BLaER1 treated with 17β-estradiol and CSF1 and Interleukin-3, amounts not matched to agents 10 nM and 100 nM (cell line): ENCODE results near the gene CELSR3.

Experiments used
- H3K27ac ChIP-seq, 11 experiments: shearing (Covaris generic); formaldehyde crosslinking; 2 replicates each; pipeline ENCODE4 v1.8.1; 2022
- H3K27me3 ChIP-seq, 11 experiments: shearing (Covaris generic); formaldehyde crosslinking; 2 replicates each; pipeline ENCODE4 v1.8.1; 2022
- H3K36me3 ChIP-seq, 11 experiments: shearing (Covaris generic); formaldehyde crosslinking; 2 replicates each; pipeline ENCODE4 v1.8.1; 2022
- H3K4me1 ChIP-seq, 10 experiments: shearing (Covaris generic); formaldehyde crosslinking; 2 replicates each; pipeline ENCODE4 v1.8.1; 2022
- H3K4me2 ChIP-seq, 11 experiments: shearing (Covaris generic); formaldehyde crosslinking; 2 replicates each; pipeline ENCODE4 v1.8.1; 2022
- H3K4me3 ChIP-seq, 10 experiments: shearing (Covaris generic); formaldehyde crosslinking; 2 replicates each; pipeline ENCODE4 v1.8.1; 2022
- H3K9ac ChIP-seq, 11 experiments: shearing (Covaris generic); formaldehyde crosslinking; 2 replicates each; pipeline ENCODE4 v1.8.1; 2022
- H3K9me3 ChIP-seq, 11 experiments: shearing (Covaris generic); formaldehyde crosslinking; replicated peaks in 1 of 11; 2 replicates each; pipeline ENCODE4 v1.8.1; 2022
- H4K20me1 ChIP-seq, 11 experiments: shearing (Covaris generic); formaldehyde crosslinking; 2 replicates each; pipeline ENCODE4 v1.8.1; 2022
- Cebpa-rat ChIP-seq, 11 experiments: shearing (Covaris generic); IDR thresholded peaks; 2 replicates each; pipeline ENCODE4 v1.8.1; 2022

CELSR3 gene

DNA sequence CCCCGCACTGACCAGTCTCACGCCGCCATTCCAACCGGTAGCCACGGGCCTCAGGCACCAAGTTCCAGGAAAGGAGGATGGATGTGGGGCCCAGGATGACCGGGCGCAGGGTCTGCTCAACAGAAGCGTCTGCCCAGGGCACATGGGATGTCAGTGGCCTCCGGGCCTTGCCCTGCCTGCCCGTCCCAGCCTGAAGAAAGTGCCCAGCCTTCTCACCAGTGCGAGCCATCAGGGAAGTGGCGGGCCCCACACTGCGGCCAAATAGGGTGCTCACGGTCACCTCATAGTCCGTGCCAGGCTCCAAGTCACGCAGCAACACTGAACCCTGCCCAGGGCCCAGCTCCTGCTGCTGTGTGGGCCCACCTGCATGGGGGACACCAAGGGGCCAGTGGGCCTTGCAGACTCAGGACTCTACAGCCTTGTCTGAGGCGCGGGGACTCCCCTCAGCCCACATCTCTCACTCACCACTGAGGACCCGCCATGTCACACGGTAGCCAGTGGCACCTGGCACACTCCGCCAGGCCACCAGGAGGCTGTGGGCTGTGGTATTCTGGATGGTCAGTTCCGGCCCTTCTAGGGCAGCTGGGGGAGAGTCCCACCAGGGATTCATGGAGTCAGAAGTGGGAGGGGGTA is 70.7 kb downstream of the CELSR3 start:
- H3K27ac ChIP-seq = no peak overlapping the region
- TF ChIP-seq Cebpa-rat (IDR thresholded peaks at IDR 0.05) = no peak
- H3K36me3 ChIP-seq = peaks cover 0 to 6% (median 0%) of the 10 kb centered on the region in 11 experiments; a peak in 5 of 22 replicates
- peaks cover 4 to 19% (median 10%) of the 10 kb centered on the region in 10 experiments; a peak in 14 of 20 replicates for H3K4me1 ChIP-seq
- H3K4me3 ChIP-seq = no peak overlapping the region
- peaks cover 40 to 70% (median 57%) of the 10 kb centered on the region in 11 experiments for H3K27me3 ChIP-seq
- H3K9ac ChIP-seq = no peak overlapping the region
- no peak overlapping the region for H3K4me2 ChIP-seq
- peaks cover 0 to 34% (median 23%) of the 10 kb centered on the region in 11 experiments; a peak in 20 of 22 replicates for H4K20me1 ChIP-seq
- no peaks in the 10 kb centered on the region for H3K9me3 ChIP-seq

DNA sequence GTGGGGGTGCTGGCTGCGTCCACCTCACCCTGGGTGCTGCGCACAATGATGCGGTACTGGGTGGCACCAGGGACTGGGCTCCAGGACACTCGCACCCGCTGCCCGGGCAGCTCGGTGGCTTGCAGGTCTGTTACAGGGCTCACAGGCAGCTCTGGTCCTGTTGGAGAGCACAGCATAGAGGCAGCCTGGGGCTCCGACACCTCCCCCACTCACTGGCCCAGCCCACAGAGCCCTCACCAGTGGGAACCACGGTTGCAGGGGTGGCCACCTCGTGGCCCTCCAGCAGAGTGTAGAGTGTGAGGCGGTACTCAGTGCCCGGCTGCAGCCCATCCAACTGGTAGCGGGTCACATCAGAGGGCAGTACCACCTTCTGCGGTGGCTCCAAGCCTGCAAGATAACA is 71.2 kb downstream of the CELSR3 start:
- H3K9me3 ChIP-seq = no peaks in the 10 kb centered on the region
- peaks cover 0 to 29% (median 17%) of the 10 kb centered on the region in 11 experiments; a peak in 17 of 22 replicates for H4K20me1 ChIP-seq
- H3K27me3 ChIP-seq = peaks cover 40 to 64% (median 51%) of the 10 kb centered on the region in 11 experiments
- H3K4me2 ChIP-seq = no peak overlapping the region
- no peak overlapping the region for H3K9ac ChIP-seq
- H3K4me1 ChIP-seq = peaks cover 4 to 19% (median 10%) of the 10 kb centered on the region in 10 experiments; a peak in 14 of 20 replicates
- H3K4me3 ChIP-seq = no peak overlapping the region
- no peak for TF ChIP-seq Cebpa-rat (IDR thresholded peaks at IDR 0.05)
- H3K36me3 ChIP-seq = 0 out of 22 replicates have a peak, but pooled peaks cover 0 to under 1% (median 0%) of the 10 kb centered on the region in 11 experiments
- H3K27ac ChIP-seq = no peak overlapping the region

DNA sequence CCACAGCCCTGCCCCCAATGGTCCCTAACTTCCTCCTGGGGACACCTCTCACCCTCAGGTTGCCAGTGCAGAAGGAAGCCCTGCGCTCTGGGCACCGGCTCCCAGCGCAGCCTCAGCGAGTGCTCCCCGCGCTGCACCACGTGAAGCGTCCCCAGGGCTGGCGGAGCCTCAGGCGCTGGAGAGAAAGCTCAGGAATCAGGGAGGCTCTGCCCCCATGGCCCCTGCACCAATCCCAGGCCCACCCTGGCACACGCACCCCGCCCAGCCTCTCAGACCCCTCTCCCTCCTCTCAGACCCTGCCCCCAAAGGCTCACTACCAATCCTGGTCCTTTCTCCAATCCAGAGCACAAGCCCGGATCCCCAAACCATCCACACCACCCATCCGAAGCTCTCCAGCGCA is 74.5 kb downstream of the CELSR3 start:
- H4K20me1 ChIP-seq = peaks cover 0 to under 1% (median 0%) of the 10 kb centered on the region in 11 experiments; a peak in 2 of 22 replicates
- H3K27ac ChIP-seq = no peak overlapping the region
- no peak for TF ChIP-seq Cebpa-rat (IDR thresholded peaks at IDR 0.05)
- H3K4me1 ChIP-seq = no peaks in the 10 kb centered on the region
- H3K4me2 ChIP-seq = no peak overlapping the region
- no peak overlapping the region for H3K4me3 ChIP-seq
- no peak overlapping the region for H3K9ac ChIP-seq
- H3K9me3 ChIP-seq = no peaks in the 10 kb centered on the region
- H3K36me3 ChIP-seq = no peaks in the 10 kb centered on the region
- H3K27me3 ChIP-seq = peaks cover 10 to 32% (median 19%) of the 10 kb centered on the region in 11 experiments

DNA sequence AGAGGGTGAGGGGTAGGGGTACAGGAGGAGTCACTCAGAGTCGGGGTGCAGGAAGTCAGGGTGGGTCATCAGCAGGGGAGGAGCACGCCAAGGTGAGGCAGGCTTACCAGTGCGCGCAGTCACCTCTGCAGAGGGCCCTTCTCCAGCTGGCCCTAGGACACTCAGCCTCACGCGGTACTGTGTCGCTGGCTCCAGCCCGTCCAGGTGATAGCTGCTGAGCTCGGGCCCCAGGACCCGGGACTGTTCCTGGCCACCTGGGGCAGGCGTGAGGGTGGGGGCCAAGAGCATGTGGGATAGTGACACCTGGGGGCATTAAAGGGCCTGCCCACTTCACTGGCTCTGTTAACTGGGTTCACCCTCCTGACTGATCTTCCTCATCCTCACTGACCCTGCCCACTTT is 75.0 kb downstream of the CELSR3 start:
- no peaks in the 10 kb centered on the region for H3K9me3 ChIP-seq
- H3K9ac ChIP-seq = no peak overlapping the region
- no peak for TF ChIP-seq Cebpa-rat (IDR thresholded peaks at IDR 0.05)
- no peak overlapping the region for H3K27ac ChIP-seq
- H3K4me2 ChIP-seq = no peak overlapping the region
- H3K4me1 ChIP-seq = no peaks in the 10 kb centered on the region
- H3K36me3 ChIP-seq = no peaks in the 10 kb centered on the region
- no peaks in the 10 kb centered on the region; a peak in 2 of 22 replicates for H4K20me1 ChIP-seq
- no peak overlapping the region for H3K4me3 ChIP-seq
- peaks cover 5 to 27% (median 13%) of the 10 kb centered on the region in 11 experiments; a peak in 21 of 22 replicates for H3K27me3 ChIP-seq
